ENCODE data around the gene DEF6. TPM values are rescaled to one million over a fixed set of nuclear protein-coding genes. Genes with fewer than 3 reads are reported as not detected.

DEF6 gene
- total RNA-seq, 1 experiment from 2014 or later, result 0.59 TPM

DNA sequence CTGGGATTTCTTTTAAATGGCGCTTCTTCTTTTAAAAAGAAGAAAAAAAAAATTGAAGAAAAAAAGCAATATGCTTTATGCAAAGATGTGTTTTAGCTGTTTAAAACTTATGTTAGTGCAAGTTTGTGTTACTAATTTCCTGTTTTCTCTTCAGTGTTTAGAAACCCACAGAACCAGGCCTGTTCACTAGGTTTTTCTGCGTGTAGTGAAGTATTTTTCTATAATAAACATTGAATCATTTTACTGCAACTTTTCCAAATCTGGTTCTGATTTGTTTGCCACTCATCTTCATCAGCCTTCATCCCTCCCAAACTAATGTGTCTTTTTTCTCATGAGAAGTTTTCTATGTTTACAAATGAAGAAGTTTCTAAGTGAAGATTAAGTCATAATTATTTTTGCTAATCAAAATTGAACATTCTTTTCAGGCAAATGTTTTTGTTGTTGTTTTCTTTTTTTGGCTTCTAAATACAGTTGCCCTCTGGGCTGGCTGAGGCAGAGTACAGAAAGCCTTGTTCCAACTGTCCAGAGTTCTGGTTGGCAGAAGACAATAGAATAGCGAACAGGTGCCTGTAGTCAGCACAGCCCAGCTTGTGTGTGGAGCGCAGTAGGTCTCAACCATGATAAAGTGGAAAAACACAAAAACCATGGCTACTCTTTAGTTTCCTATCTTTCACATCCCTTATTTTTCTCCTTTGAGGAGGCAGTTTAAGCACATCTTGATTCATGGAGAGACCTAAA, 23.6 kb upstream of the DEF6 start:
- DNase-seq (ENCODE audit: low read depth, low spot score), result no peak
- intact Hi-C loops (cut with micrococcal nuclease; ENCODE audit: unreplicated experiment), result no loop called here
- in situ Hi-C loops (cut with HindIII; ENCODE audit: low pct_unique_long_range_greater_than_20kb, low sequenced_read_pairs), result no loop called here
- POLR2A ChIA-PET, result no interaction called here
- no peak for ATAC-seq
- Histone ChIP-seq H3K27me3 (ENCODE audit: control insufficient read depth, insufficient read depth, low read length) (no peaks in the 10 kb centered on the region), H3K4me1 (ENCODE audit: control insufficient read depth, insufficient read depth, low read length) (no peaks in the 10 kb centered on the region), H3K4me3 (ENCODE audit: low read depth in 2 of 2, low read length in 2 of 2) (no peak overlapping the region), H3K9me3 (ENCODE audit: control insufficient read depth, insufficient read depth, low read depth, low read length) (no peaks in the 10 kb centered on the region), H3K27ac (ENCODE audit: low read length) (no peak overlapping the region), H3K36me3 (ENCODE audit: control insufficient read depth, insufficient read depth, low read length) (no peaks in the 10 kb centered on the region)
- TF ChIP-seq POLR2AphosphoS5 (IDR thresholded peaks at IDR 0.05; ENCODE audit: low read depth, low read length) (no peak), REST (IDR thresholded peaks at IDR 0.05; ENCODE audit: insufficient read depth in 1 of 2, low read depth in 2 of 2, low read length in 1 of 2) (no peak)
- TSS peak; percentile 43 for BruUV-seq (replicated peaks)
- CTCF ChIA-PET, result interaction anchor here (0.6 kb wide), 1 partner anchor 54 kb away, joined by 4 read pairs; no protein-coding TSS in a partner anchor

DNA sequence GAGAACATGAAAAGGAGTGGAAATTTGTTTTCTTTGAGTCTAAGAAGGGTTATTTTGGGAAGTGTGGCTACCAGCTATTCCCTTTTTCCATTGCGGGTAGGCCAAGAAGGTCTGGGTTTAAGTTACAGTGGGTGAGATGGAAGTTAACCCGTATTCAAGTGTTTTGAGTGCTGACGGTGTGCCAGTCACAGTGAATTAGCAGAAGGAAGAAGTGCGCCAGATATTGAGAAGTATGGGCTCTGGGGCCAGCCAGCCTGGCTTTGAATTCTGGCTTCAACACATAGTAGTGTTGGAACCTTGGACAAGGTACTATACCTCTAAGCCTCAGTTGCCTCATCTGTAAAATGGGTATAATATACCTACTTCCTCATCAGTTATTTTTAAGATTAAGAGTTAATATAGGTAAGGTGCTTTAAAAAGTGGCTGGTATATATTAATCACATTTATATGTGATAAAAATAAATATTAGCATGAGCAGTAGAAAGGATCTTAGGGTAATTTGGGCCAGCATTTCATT, 21.8 kb upstream of the DEF6 start:
- POLR2A ChIA-PET, result no interaction called here

More for the DNA sequence above, 21.8 kb upstream of the DEF6 start:
- no peaks in the 10 kb centered on the region for H3K9me3 ChIP-seq (ENCODE audit: control insufficient read depth, insufficient read depth, low read depth, low read length)
- no peaks in the 10 kb centered on the region for H3K36me3 ChIP-seq (ENCODE audit: control insufficient read depth, insufficient read depth, low read length)
- CTCF ChIA-PET, result no interaction called here
- H3K27ac ChIP-seq (ENCODE audit: low read length), result no peak overlapping the region
- H3K4me3 ChIP-seq (ENCODE audit: low read depth in 2 of 2, low read length in 2 of 2), result no peak overlapping the region
- TF ChIP-seq REST (IDR thresholded peaks at IDR 0.05; ENCODE audit: insufficient read depth in 1 of 2, low read depth in 2 of 2, low read length in 1 of 2), result no peak
- TF ChIP-seq CTCF (IDR thresholded peaks at IDR 0.05), result no peak
- TF ChIP-seq TCF7L2 (IDR thresholded peaks at IDR 0.05; ENCODE audit: low read depth, low read length), result no peak
- no peak for TF ChIP-seq POLR2AphosphoS5 (IDR thresholded peaks at IDR 0.05; ENCODE audit: low read depth, low read length)
- in situ Hi-C loops (cut with HindIII; ENCODE audit: low pct_unique_long_range_greater_than_20kb, low sequenced_read_pairs), result no loop called here
- no peaks in the 10 kb centered on the region for H3K4me1 ChIP-seq (ENCODE audit: control insufficient read depth, insufficient read depth, low read length)
- BruUV-seq (replicated peaks), result no TSS peak
- DNase-seq (ENCODE audit: low read depth, low spot score) (no peak), ATAC-seq (no peak)
- intact Hi-C loops (cut with micrococcal nuclease; ENCODE audit: unreplicated experiment), result no loop called here
- no peaks in the 10 kb centered on the region for H3K27me3 ChIP-seq (ENCODE audit: control insufficient read depth, insufficient read depth, low read length)

Measured in Panc1 (cell line).